Stimulated activated CD4-positive, alpha-beta T cell treated with anti-CD3 and anti-CD28 coated beads, Interleukin-1b, Interleukin-23, amount 100 ng/mL, for 48 hours (primary cell): Measurements from ENCODE around the gene TCERG1L.
"Not testable (repeated sequence)": the region's sequence is repeated elsewhere in the genome, so short reads cannot be mapped to it uniquely, and the experiment has no call there.

Source experiments
- DNase-seq: peaks from one replicate; pipeline ENCODE4 v3.0.0-alpha.2; 2020

TCERG1L gene

GRCh38 chr10:131311661-131312477 is at the start of gene TCERG1L:
TCERG1L (minus strand) TSS chr10:131311721; CDS start chr10:131311635, 86 bp downstream.
- DNase-seq, result peak; percentile 21

- no peak for DNase-seq
These were observed 47.4 kb upstream of the TCERG1L start for GRCh38 chr10:131358741-131359442.

GRCh38 chr10:131356442-131356841 is 44.9 kb upstream of the TCERG1L start:
- no peak for DNase-seq

GRCh38 chr10:131355881-131356280 is 44.4 kb upstream of the TCERG1L start:
- no peak for DNase-seq

GRCh38 chr10:131355056-131355455 is 43.5 kb upstream of the TCERG1L start:
- DNase-seq, result no peak

GRCh38 chr10:131354380-131354779 is 42.9 kb upstream of the TCERG1L start:
- no peak for DNase-seq

GRCh38 chr10:131352765-131353290 is 41.3 kb upstream of the TCERG1L start:
- DNase-seq, result no peak

DNA sequence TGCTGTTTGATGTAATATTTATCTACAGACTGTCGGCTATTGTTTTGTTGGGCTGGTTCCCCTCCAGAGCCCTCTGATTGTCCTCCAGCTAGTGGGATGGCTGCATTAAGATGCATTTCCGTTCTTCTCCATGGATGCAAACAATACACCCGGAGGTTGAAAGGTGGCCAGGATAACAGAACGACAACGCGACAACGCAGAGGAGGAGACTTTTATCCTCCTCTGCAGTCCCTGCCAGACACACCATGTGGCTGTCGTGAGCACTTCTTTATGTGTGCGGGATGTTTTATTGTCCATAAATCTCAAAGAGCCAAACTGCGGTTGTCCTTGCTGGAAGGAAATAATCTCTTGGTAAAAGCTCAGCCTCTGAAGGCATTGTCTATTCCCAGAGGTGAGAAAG is 39.1 kb upstream of the TCERG1L start:
- no peak for DNase-seq

- DNase-seq, result no peak
These were observed 38.7 kb upstream of the TCERG1L start for GRCh38 chr10:131350245-131350644.

DNA sequence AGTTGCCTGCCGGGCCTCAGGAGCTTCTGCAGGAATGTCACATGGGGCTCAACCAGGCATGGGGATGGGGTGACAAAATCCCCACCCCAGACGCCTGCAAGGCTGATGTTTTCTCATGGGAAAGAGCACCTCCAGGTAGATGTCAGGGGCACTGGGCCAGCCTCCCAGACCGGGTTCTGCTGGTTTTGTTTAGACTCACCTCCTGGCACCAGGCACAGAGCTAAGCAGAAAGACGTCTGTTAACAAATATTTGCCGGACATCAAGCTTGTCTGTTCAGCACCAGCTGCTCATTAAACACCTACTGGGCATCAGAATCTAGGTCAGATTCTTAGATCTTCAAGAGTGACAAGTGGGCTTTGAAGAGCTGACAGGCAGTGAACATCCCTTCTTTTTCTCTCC is 34.9 kb upstream of the TCERG1L start:
- DNase-seq, result no peak

DNA sequence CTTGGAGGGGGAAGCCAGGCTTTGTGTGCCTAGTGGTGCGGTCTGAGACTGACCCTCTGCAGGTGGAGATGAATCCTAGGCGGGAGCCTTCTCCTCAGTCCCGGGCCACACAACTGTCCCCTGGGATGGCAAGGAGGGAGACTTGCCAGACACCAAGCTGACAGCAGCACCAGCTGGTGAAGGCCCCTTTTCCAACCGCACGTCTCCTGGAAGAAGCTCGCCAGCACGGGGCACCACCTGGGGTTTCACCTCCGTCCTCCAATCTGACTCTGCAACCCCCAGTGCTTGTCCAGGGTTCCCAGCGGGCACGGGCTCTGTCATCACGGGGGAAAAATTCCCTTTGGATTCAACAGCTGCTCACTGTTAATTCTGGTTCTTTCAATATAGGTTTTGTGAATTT is 34.2 kb upstream of the TCERG1L start:
- DNase-seq, result no peak

DNA sequence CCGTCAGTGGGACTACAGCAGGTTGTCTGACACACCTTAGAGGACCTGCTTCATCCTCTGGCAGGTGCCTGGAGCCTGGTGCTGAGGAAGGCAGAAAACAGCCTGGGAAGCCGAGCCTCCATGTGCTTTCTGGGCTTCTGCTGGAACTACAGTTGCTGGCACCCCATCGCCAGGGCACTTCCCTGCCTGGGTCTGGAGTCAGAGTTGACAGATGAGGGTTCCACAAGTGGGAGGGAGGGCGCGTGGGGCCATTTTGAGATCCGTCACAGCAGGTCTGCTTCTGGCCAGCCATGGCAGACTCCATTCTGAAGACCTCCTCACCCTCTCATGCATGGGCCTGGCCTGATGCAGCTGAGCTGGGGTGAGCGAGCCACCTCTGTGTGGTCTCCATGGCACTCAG is 33.2 kb upstream of the TCERG1L start:
- no peak for DNase-seq

- DNase-seq, result no peak
These were observed 26.2 kb upstream of the TCERG1L start for GRCh38 chr10:131337741-131338140.

DNA sequence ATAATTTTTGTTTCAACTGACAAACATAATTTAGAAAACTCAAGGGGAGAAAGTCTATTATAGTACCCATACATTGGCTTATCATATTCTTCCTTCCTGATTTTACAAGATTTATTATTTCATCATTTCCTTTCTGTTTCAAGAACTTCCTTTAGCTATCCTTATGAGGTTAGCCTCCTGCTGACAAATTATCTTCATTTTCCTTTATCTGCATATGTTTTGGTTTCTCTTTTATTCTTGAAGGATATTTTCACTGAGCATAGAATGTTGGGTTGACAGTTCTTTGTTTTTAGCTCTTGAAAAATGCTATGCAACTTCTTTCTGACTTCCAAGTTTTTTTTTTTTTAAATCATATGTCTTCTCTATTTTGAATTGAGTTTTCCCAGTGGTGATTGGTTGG is 21.3 kb upstream of the TCERG1L start:
- no peak for DNase-seq

DNA sequence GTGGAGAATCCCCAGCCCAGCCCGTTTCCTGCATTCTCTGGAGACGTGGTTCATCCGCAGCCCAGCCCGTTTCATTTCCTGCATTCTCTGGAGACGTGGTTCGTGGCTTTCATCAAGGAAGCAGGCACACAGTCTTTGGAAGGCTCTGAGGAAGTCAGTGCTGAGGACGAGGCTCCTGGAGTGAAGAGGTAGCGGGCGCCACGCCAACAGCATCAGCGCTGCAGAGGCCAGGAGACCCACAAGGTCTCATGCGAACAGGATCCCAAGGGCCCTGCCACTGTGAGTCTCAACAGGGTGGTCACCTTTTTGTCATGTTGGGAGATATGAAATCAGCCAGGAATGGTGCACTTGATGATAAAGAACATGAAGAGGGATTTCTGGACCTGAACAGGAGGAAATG is 12.4 kb upstream of the TCERG1L start:
- no peak for DNase-seq

- no peak for DNase-seq
These were observed 11.5 kb upstream of the TCERG1L start for GRCh38 chr10:131323025-131323424.

DNA sequence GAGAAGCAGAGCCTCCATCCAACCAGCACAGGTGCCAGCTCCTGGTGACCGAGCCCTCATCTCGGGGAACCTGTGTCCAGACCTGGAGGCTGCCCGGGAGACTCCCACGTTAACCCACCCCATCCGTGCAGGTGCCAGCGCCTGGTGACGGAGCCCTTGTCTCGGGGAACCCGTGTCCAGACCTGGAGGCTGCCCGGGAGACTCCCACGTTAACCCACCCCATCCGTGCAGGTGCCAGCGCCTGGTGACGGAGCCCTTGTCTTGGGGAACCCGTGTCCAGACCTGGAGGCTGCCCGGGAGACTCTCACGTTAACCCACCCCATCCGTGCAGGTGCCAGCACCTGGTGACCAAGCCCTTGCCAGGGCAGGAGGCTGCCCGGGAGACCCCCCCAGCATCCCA is 11.1 kb upstream of the TCERG1L start:
- DNase-seq, result not testable (repeated sequence)

DNA sequence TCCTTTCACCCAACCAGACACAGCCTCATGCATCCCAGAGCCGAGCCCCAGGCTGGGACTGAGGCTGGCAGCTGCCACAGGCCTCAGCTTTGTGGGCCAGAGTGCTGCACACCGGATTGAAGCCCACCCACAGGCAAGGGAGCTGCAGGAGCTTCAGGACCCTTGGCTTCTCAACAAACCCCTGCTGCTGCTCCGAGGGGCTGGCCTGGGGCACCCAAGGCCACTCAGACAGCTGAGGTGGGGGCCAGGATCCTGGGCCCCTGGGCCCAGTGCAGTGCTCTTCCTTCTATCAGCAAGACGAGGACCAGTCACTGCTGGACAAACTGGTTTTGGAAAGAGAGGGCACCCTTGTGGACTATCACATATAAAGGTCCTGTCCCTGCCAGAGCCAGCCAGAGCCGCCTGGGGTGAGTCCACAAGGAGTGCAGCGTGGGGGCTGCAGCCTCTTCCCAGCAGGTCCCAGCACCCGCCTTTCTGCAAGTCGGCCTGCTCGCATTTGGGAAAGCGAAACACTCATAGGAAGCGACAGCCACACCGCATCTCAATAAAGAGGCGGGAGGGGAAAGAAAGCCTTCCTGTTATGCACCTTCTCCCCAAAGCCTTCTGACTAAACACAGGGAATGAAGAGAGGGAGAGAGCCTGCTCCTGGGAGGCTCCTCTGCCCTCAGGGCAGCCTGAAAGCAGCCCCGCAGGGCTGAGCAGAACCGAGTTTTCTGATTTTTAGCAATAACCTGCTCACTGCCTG is 9.5 kb upstream of the TCERG1L start:
- no peak for DNase-seq

GRCh38 chr10:131318814-131319213 is 7.3 kb upstream of the TCERG1L start:
- DNase-seq, result no peak

- DNase-seq, result no peak
These were observed 6.8 kb upstream of the TCERG1L start for GRCh38 chr10:131318291-131318690.

GRCh38 chr10:131316321-131317075 is 5.0 kb upstream of the TCERG1L start:
- DNase-seq, result no peak

- DNase-seq, result no peak
These were observed 3.8 kb upstream of the TCERG1L start for GRCh38 chr10:131315344-131315743.

DNA sequence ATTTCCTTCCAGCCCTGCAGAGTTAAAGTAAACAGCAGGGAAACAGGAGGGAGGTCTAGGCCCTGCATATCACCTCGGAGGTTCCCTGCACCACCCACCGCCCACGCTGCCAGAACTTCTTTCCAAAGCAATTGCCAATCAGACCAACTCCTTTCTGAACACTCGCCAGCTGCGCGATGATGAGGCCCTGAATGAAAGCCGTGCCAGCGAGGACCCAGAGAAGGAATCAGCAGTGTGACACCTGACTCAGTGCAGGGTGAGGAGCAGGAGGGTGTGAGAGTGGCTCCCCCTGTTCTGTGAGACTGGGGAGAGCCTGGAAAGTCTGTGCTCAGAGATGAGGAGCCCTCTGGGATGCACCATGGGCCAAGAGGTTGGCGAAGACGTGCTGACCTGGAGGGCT is 3.3 kb upstream of the TCERG1L start:
- no peak for DNase-seq
